ENCODE data around the gene VWA3A.
"Not testable (repeated sequence)": the region's sequence is repeated elsewhere in the genome, so short reads cannot be mapped to it uniquely, and the experiment has no call there.

Gene VWA3A

GRCh38 chr16:22123759-22124490 lies 31.6 kb downstream of the VWA3A start:
- Mint-ChIP-seq H3K9me3 (peaks cover 9% of the 10 kb centered on the region), H3K4me1 (no peaks in the 10 kb centered on the region), H3K27ac (ENCODE audit: low read depth) (no peak overlapping the region), H3K36me3 (ENCODE audit: insufficient read depth) (peaks cover 2% of the 10 kb centered on the region), H3K4me3 (no peak overlapping the region), H3K27me3 (peaks cover 9% of the 10 kb centered on the region)
- ATAC-seq (replicated peaks; ENCODE audit: extremely low read depth, poor library complexity, severe bottlenecking) (no peak), DNase-seq (ENCODE audit: low spot score in 2 of 2) (no peak)

DNA sequence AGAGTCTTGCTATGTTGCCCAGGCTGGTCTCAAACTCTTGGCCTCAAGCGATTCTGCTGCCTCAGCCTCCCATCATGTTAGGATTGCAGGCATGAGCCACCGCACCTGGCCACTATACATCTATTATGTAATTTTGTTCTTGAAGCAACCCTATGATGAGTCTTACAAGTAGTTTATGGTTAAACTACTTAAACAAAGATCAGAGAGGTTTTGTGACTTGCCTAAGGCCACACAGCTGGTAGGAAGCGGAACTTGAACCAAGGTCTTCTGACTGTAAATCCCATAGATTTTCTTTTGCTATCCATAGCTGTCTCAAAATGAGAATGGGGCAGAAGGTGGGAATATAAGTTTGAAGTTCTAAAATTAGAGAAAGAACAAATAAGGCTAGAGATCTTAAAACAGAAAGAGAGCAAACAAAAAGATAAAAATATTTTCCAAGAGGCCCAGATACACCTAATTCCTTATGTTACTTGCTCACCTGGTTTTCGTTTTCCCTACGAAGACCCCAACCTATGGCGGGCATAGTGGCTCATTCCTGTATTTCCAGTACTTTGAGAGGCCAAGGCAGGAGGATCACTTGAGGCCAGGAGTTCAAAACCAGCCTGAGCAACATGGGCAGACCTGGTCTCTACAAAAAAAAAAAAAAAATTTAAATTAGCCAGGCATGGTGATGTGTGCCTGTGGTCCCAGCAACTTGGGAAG lies 32.4 kb downstream of the VWA3A start:
- Mint-ChIP-seq H3K4me3 (no peak overlapping the region), H3K4me1 (no peaks in the 10 kb centered on the region), H3K27me3 (peaks cover 9% of the 10 kb centered on the region), H3K27ac (ENCODE audit: low read depth) (no peak overlapping the region), H3K36me3 (ENCODE audit: insufficient read depth) (peaks cover 2% of the 10 kb centered on the region), H3K9me3 (peaks cover 9% of the 10 kb centered on the region)
- ATAC-seq (replicated peaks; ENCODE audit: extremely low read depth, poor library complexity, severe bottlenecking) (no peak), DNase-seq (ENCODE audit: low spot score in 2 of 2) (no peak)

DNA sequence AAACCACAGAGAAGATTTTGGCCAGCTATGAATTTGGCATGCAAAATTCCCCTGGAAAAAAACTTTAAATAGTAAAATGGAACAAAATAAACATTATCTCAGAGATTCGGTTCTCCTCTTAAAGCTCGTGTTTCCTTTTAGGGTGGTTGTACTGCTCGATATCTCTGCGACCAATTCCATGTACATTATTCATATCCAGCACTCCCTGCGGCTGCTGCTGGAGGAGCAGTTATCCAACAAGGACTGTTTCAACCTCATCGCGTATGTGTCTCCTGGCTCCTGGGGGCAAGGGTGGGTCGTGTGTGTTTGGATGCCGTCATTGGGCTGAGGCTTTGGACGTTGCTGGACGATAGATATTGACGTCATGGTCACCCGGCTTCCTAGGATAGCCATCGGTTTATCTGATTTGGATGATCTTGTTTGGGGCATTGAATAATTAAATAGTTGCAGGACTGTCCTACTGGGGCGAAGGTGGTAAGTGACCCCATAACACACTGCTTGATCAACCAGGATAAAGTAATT lies 33.8 kb downstream of the VWA3A start:
- DNase-seq (ENCODE audit: low spot score in 2 of 2) (no peak), ATAC-seq (replicated peaks; ENCODE audit: extremely low read depth, poor library complexity, severe bottlenecking) (no peak)
- Mint-ChIP-seq H3K27me3 (peaks cover 9% of the 10 kb centered on the region), H3K27ac (ENCODE audit: low read depth) (no peak overlapping the region), H3K36me3 (ENCODE audit: insufficient read depth) (peaks cover 2% of the 10 kb centered on the region), H3K9me3 (peaks cover 9% of the 10 kb centered on the region), H3K4me3 (no peak overlapping the region), H3K4me1 (no peaks in the 10 kb centered on the region)

- H3K4me1 Mint-ChIP-seq; H3K27ac Mint-ChIP-seq (ENCODE audit: low read depth); H3K36me3 Mint-ChIP-seq (ENCODE audit: insufficient read depth); H3K4me3 Mint-ChIP-seq; H3K27me3 Mint-ChIP-seq; DNase-seq (ENCODE audit: low spot score in 2 of 2); ATAC-seq (replicated peaks; ENCODE audit: extremely low read depth, poor library complexity, severe bottlenecking); H3K9me3 Mint-ChIP-seq: not testable (repeated sequence)
Observed at GRCh38 chr16:22128537-22128936, 36.2 kb downstream of the VWA3A start.

DNA sequence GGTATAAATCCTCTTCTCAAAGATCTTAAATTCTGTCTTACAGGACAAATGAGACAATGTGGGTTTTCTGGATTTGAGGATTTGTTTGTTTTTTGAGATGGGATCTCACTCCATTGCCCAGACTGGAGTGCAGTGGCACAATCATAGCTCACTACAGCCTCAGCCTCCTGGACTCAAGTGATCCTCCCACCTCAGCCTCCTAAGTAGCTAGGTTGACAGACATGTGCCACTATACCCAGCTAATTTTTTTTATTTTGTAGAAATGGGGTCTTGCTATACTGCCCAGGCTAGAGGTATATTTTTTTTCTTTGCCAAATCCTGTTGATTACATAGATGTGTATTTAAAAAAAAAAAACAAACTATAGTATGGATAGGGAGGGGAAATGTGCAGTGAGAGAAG lies 38.2 kb downstream of the VWA3A start:
- DNase-seq (ENCODE audit: low spot score in 2 of 2) (no peak), ATAC-seq (replicated peaks; ENCODE audit: extremely low read depth, poor library complexity, severe bottlenecking) (no peak)
- Mint-ChIP-seq H3K27me3 (peaks cover 9% of the 10 kb centered on the region), H3K36me3 (ENCODE audit: insufficient read depth) (peaks cover 3% of the 10 kb centered on the region), H3K4me1 (no peaks in the 10 kb centered on the region), H3K4me3 (no peak overlapping the region), H3K9me3 (peaks cover 9% of the 10 kb centered on the region), H3K27ac (ENCODE audit: low read depth) (no peak overlapping the region)

DNA sequence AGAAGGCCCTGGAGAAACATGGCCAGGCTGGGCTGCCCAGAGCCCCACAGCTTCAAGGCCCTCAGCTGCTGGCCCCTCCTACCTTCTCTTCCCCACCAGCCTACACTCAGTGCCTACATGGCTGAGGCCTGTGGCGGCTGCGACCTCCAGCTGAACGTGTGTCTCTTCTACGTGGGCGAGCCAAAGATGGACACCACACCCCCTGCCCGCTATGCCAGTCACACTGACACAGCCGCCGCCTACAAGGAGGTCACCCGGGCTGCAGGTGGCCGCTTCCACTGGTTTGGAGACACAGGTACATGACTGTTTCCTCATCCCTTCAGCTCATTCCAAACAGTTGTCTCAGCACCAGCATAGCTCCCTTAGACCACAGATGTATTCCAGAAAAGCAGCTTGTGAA lies 40.5 kb downstream of the VWA3A start:
- no peak overlapping the region for H3K27ac Mint-ChIP-seq (ENCODE audit: low read depth)
- peaks cover 14% of the 10 kb centered on the region for H3K27me3 Mint-ChIP-seq
- H3K4me1 Mint-ChIP-seq: no peaks in the 10 kb centered on the region
- no peak overlapping the region for H3K4me3 Mint-ChIP-seq
- DNase-seq (ENCODE audit: low spot score in 2 of 2) (no peak), ATAC-seq (replicated peaks; ENCODE audit: extremely low read depth, poor library complexity, severe bottlenecking) (no peak)
- peaks cover 3% of the 10 kb centered on the region for H3K36me3 Mint-ChIP-seq (ENCODE audit: insufficient read depth)
- H3K9me3 Mint-ChIP-seq: peaks cover 9% of the 10 kb centered on the region

DNA sequence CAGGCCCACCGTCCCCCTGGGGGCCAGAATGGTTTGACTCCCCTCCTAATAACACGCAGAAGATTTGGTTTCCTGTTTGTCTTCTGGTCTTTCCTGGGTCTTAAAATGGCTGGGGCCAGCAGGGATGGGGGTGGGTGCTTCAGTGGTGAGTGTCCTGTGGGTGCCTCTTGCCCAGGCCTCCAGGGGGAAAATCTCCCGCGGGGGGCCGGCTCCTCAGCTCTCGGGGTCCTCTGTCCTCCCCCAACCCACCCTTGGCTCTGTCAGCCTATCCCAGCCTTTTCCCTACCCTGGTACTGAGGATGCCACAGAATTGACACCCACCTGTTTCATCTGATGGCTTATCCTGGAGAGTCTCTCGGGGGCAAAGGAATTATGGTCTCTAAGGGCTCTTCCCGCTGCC lies 46.1 kb downstream of the VWA3A start:
- Mint-ChIP-seq H3K27ac (ENCODE audit: low read depth) (no peak overlapping the region), H3K9me3 (no peaks in the 10 kb centered on the region), H3K27me3 (peaks cover 19% of the 10 kb centered on the region), H3K4me3 (no peak overlapping the region), H3K4me1 (no peaks in the 10 kb centered on the region), H3K36me3 (ENCODE audit: insufficient read depth) (peaks cover 3% of the 10 kb centered on the region)
- ATAC-seq (replicated peaks; ENCODE audit: extremely low read depth, poor library complexity, severe bottlenecking) (no peak), DNase-seq (ENCODE audit: low spot score in 2 of 2) (no peak)

- ATAC-seq (replicated peaks; ENCODE audit: extremely low read depth, poor library complexity, severe bottlenecking) (no peak), DNase-seq (ENCODE audit: low spot score in 2 of 2) (no peak)
- Mint-ChIP-seq H3K27me3 (peaks cover 19% of the 10 kb centered on the region), H3K27ac (ENCODE audit: low read depth) (no peak overlapping the region), H3K36me3 (ENCODE audit: insufficient read depth) (peaks cover 3% of the 10 kb centered on the region), H3K4me3 (no peak overlapping the region), H3K9me3 (no peaks in the 10 kb centered on the region), H3K4me1 (no peaks in the 10 kb centered on the region)
Observed at GRCh38 chr16:22139008-22139407, 46.7 kb downstream of the VWA3A start.

DNA sequence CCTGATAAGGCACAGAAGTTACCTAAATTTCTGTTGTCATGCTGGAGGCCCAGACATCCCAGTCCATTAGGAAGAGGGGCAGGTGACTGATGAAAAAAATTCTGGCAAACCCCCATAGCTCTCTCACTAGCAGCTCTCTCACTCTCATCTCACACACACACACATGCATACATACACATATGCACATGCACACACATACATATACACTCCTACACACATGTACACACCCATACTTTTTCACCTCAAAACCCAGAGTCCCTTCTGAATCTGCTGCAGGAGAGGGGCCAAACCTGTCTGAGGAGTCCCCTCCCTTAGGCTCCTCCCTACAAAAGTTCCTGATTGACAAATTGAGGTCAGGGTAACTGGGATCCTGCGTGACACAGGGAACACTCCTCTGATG lies 47.4 kb downstream of the VWA3A start:
- ATAC-seq (replicated peaks; ENCODE audit: extremely low read depth, poor library complexity, severe bottlenecking) (no peak), DNase-seq (ENCODE audit: low spot score in 2 of 2) (no peak)
- no peak overlapping the region for H3K4me3 Mint-ChIP-seq
- no peaks in the 10 kb centered on the region for H3K9me3 Mint-ChIP-seq
- H3K27ac Mint-ChIP-seq (ENCODE audit: low read depth): no peak overlapping the region
- H3K36me3 Mint-ChIP-seq (ENCODE audit: insufficient read depth): peaks cover 3% of the 10 kb centered on the region
- H3K27me3 Mint-ChIP-seq: peaks cover 24% of the 10 kb centered on the region
- H3K4me1 Mint-ChIP-seq: no peaks in the 10 kb centered on the region

DNA sequence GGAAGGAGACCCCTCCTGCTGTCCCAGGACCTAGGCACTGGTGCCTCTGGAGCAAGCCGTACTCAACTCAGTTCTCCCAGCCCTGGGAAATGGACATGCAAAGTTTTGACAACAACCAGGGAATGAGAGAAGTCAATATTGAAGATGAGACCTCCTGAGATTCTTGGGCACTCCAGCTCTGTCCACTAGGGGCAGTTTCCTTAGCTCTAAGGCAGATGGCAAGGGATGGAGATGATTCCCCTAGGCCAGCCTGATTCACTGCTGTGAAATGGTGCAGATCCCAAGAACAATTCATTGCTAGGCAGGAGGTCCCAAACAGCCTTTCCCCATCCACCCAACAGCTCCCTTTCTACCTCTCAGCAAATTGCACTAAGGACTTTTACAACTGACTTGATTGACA lies 49.4 kb downstream of the VWA3A start:
- Mint-ChIP-seq H3K4me1 (no peaks in the 10 kb centered on the region), H3K27ac (ENCODE audit: low read depth) (no peak overlapping the region), H3K4me3 (no peak overlapping the region), H3K27me3 (peaks cover 19% of the 10 kb centered on the region), H3K36me3 (ENCODE audit: insufficient read depth) (no peaks in the 10 kb centered on the region), H3K9me3 (no peaks in the 10 kb centered on the region)
- DNase-seq (ENCODE audit: low spot score in 2 of 2): no peak
- no peak for ATAC-seq (replicated peaks; ENCODE audit: extremely low read depth, poor library complexity, severe bottlenecking)

DNA sequence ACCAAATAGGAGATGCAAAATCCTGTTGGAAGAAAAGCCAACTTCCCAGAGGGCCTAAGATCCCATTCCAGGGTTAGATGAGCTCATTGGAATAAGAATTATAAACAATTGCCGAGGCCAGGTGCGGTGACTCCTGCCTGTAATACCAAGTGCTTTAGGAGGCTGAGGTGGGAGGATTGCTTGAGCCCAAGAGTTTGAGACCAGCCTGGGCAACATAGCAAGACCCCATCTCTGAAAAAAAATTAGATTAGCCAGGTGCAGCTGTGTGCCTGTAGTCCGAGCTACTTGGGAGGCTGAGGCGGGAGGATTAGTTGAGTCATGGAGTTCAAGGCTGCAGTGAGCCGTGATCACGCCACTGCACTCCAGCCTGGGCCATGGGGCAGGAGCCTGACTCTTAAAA lies 52.2 kb downstream of the VWA3A start:
- ATAC-seq (replicated peaks; ENCODE audit: extremely low read depth, poor library complexity, severe bottlenecking) (no peak), DNase-seq (ENCODE audit: low spot score in 2 of 2) (no peak)
- Mint-ChIP-seq H3K4me1 (no peaks in the 10 kb centered on the region), H3K27me3 (peaks cover 19% of the 10 kb centered on the region), H3K27ac (ENCODE audit: low read depth) (no peak overlapping the region), H3K9me3 (no peaks in the 10 kb centered on the region), H3K4me3 (no peak overlapping the region), H3K36me3 (ENCODE audit: insufficient read depth) (no peaks in the 10 kb centered on the region)

- peaks cover 10% of the 10 kb centered on the region for H3K27me3 Mint-ChIP-seq
- no peaks in the 10 kb centered on the region for H3K9me3 Mint-ChIP-seq
- no peaks in the 10 kb centered on the region for H3K36me3 Mint-ChIP-seq (ENCODE audit: insufficient read depth)
- ATAC-seq (replicated peaks; ENCODE audit: extremely low read depth, poor library complexity, severe bottlenecking) (no peak), DNase-seq (ENCODE audit: low spot score in 2 of 2) (no peak)
- no peaks in the 10 kb centered on the region for H3K4me1 Mint-ChIP-seq
- H3K4me3 Mint-ChIP-seq: no peak overlapping the region
- H3K27ac Mint-ChIP-seq (ENCODE audit: low read depth): no peak overlapping the region
Observed at GRCh38 chr16:22147853-22148252, 55.5 kb downstream of the VWA3A start.

Measured in central memory CD8-positive, alpha-beta T cell (primary cell).